ENCODE results near the gene DISP3.

- TF ChIP-seq POLR2A (IDR thresholded peaks at IDR 0.05) (no peak), CTCF (IDR thresholded peaks at IDR 0.05) (no peak)
These were observed 106.4 kb downstream of the DISP3 start for GRCh38 chr1:11585389-11585788.

Data from thyroid gland (tissue), 4 donors.